Fibroblast of pulmonary artery (primary cell): ENCODE results near the gene POU3F4.

Source experiments
- DNase-seq: peaks from one replicate; pipeline ENCODE4 v3.0.0-alpha.2; 2010; ENCODE audit warnings: low read depth
- H3K4me3 ChIP-seq: replicated peaks from 2 replicates; pipeline ENCODE4 v1.5.1; 2011; ENCODE audit warnings: low read depth, mild to moderate bottlenecking, control low read depth, low read length, moderate library complexity
- CTCF ChIP-seq: IDR thresholded peaks from 2 replicates; pipeline ENCODE4 v1.5.1; 2011; ENCODE audit warnings: mild to moderate bottlenecking, control low read depth, low read length, inconsistent platforms; ENCODE audit errors: missing control alignments

Gene POU3F4

DNA sequence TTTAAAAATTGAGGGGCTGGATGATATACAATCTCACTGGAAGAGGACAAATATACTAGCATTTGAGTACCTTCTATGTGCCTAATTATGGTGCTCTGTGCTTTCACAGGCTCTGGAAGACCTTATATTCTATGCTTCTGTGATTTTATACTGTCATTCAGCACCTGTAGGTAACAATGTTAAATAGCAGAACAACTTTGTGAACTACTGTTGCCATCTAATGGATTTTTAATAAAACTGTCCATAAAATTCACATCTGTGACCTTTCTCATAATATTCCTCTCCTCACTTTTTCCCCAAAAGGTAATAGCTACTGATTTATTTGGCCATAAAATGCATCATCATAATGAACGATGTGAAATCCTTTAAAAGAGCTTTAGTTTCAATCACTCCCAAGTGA is 21.9 kb downstream of the POU3F4 start:
- DNase-seq: no peak
- no peak for TF ChIP-seq CTCF

GRCh38 chrX:83535417-83536196 is 27.5 kb downstream of the POU3F4 start:
- no peak overlapping the region for H3K4me3 ChIP-seq
- TF ChIP-seq CTCF: no peak

More for the DNA sequence above, 21.9 kb downstream of the POU3F4 start:
- no peak overlapping the region for H3K4me3 ChIP-seq

More at GRCh38 chrX:83535417-83536196, 27.5 kb downstream of the POU3F4 start:
- DNase-seq: no peak
